GM23248 (cell line): ENCODE results near the gene CLDN12.

Experiments used
- EZH2 ChIP-seq: fragments of 200-600 bp; sonication (generic); IDR thresholded peaks from 2 replicates; pipeline ENCODE4 v1.6.1; 2018; ENCODE audit warnings: antibody characterized with exemption, mild to moderate bottlenecking; ENCODE audit not compliant: insufficient read depth, poor library complexity, severe bottlenecking
- EZH2phosphoT487 ChIP-seq: fragments of 200-600 bp; sonication (generic); IDR thresholded peaks from 2 replicates; pipeline ENCODE4 v1.6.1; 2018; ENCODE audit warnings: antibody characterized with exemption, moderate library complexity, mild to moderate bottlenecking, low read depth; ENCODE audit not compliant: insufficient read depth

DNA sequence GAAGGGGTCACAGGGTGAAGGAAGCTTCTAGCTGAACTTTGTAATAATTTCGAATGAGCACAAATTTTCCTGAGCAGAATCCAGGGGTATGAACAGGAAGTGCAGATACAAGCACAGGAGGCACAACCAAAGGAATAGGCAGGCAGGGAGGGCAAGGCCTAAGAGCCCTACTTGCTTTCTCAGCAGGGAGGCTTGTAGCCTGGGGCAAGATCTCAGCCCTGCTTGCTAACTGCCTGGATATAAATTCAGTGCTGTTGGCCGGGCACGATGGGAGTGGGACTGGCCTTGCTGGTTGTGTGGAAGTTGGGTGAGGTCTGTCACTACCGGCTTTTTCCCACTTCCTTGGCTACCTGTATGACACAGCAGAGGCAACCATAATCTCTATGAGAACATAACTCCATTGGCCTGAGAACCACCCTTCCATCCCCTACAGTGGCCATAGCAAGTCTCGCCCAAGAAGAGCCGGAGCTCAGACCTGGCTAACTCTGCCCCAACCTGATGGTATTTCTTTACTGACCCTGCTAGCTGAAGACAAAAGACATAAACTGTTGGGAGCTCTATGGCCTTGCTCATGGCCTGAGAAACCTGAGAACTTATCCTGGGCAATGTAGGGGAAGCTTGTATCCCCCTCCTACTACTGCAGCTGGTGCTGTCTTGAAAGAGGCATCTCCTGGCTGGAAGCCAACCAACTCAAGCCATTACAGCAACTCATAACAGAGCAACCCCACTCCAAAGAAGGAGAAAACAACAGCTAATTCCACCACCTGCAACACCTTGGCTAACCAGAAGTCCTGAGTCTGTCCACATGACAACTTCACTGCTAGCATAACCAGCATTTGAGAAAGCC lies 27.6 kb downstream of the CLDN12 start:
- no peak for TF ChIP-seq EZH2phosphoT487
- no peak for TF ChIP-seq EZH2
